ENCODE measurements around the gene CAMKK1.

GRCh38 chr17:3921502-3922319, 28.9 kb upstream of the CAMKK1 start:
- TF ChIP-seq CHD1 (IDR thresholded peaks at IDR 0.05; ENCODE audit: low read depth, low read length) (no peak), RAD21 (IDR thresholded peaks at IDR 0.05; ENCODE audit: low read length) (no peak)
